Activated naive CD8-positive, alpha-beta T cell treated with anti-CD3 and anti-CD28 coated beads, Interleukin-2, amount 50 U/mL, for 24 hours (primary cell): ENCODE measurements around the gene NSF.

ENCODE experiments used
- ATAC-seq: fragments of 150-1000 bp; cut with Tn5 transposase; one replicate; pipeline ENCODE4 v1.10.0; 2021
- DNase-seq: peaks from one replicate; pipeline ENCODE4 v3.0.0; 2021
- H3K27ac Mint-ChIP-seq: one replicate; pipeline ENCODE4 v1.8.0; 2021; ENCODE audit warnings: mild to moderate bottlenecking, mixed read lengths
- H3K27me3 Mint-ChIP-seq: one replicate; pipeline ENCODE4 v1.8.0; 2021; ENCODE audit warnings: mixed read lengths
- H3K36me3 Mint-ChIP-seq: one replicate; pipeline ENCODE4 v1.8.0; 2021; ENCODE audit warnings: low read depth, mixed read lengths
- H3K4me1 Mint-ChIP-seq: one replicate; pipeline ENCODE4 v1.8.0; 2021; ENCODE audit warnings: mixed read lengths
- H3K4me3 Mint-ChIP-seq: one replicate; pipeline ENCODE4 v1.8.0; 2021; ENCODE audit warnings: mild to moderate bottlenecking, moderate library complexity, mixed read lengths
- H3K9me3 Mint-ChIP-seq: one replicate; pipeline ENCODE4 v1.8.0; 2021; ENCODE audit warnings: mixed read lengths

Gene NSF

DNA sequence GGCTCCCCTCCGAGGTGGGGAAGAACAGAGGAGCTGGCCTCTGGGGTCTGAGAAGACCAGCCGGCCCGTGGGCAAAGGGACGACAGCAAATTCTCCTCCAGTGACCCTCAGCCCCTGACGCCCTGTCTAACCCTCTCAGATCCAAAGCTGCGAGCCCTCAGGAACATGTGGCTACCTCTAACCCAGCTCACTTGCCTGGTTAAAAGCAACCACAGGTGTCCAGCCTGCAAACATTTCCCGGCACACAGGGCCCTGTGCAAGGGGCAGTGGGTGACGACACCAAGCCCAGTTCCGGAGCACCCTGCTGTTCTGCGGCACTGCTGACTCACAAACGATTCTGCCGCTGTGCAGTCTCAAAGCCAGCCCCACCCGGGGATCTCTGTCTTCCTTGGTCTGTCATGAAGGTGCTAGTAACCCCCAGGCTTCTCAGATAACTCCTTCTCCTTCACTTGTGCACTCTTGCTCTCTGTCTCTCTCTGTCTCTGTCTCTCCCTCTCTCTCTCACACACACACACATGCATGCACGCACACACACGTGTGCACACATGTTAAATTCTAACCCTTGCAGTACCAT, 205.0 kb downstream of the NSF start:
- H3K27me3 Mint-ChIP-seq, result peaks cover 17% of the 10 kb centered on the region
- no peak overlapping the region for H3K27ac Mint-ChIP-seq

DNA sequence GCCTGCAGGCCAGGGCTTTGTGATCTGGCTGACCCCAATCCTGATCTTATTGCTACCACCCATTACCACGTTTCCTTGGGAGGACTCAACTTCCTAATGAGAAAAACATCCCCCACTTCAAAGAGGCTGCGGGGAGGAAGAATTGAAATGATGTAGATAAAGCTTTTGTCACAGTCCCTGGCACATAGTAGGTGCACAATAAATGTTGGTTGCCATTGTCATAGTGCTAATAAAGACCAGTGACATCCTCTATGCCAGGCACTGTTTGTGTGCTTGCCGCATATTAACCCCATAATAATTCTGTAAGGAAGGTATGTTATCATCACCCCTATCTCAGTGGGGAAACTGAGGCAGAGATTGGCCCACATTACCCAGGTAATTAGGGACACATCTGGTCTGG, 205.6 kb downstream of the NSF start:
- Mint-ChIP-seq H3K4me3 (no peak overlapping the region), H3K36me3 (no peaks in the 10 kb centered on the region), H3K27me3 (peaks cover 11% of the 10 kb centered on the region), H3K4me1 (no peaks in the 10 kb centered on the region), H3K27ac (no peak overlapping the region), H3K9me3 (no peaks in the 10 kb centered on the region)
- DNase-seq (no peak), ATAC-seq (no peak)

More for the DNA sequence above, 205.0 kb downstream of the NSF start:
- Mint-ChIP-seq H3K36me3 (no peaks in the 10 kb centered on the region), H3K4me3 (no peak overlapping the region), H3K9me3 (no peaks in the 10 kb centered on the region), H3K4me1 (no peaks in the 10 kb centered on the region)
- no peak for DNase-seq
- no peak for ATAC-seq

DNA sequence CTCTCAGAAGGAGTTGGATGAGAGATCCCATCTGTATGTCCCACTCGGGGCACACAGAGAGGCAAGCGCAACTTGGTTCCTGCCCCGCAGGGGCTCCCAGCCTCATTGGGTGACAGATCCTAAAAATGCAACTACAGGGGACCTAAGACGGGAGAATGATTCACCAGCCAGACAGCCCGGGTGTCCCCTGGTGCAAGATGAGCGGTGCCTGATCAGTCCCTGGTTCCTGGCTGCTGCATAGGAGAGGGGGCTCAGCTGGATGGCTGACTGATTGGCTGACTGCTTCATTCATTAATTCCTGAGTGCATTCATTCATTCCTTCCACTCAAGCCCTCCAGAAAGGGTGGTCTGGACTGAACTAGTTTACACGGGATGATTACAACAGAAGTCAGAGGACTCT, 206.1 kb downstream of the NSF start:
- Mint-ChIP-seq H3K36me3 (no peaks in the 10 kb centered on the region), H3K4me3 (no peak overlapping the region), H3K27ac (no peak overlapping the region), H3K4me1 (no peaks in the 10 kb centered on the region), H3K9me3 (no peaks in the 10 kb centered on the region), H3K27me3 (peaks cover 9% of the 10 kb centered on the region)
- ATAC-seq (no peak), DNase-seq (no peak)

DNA sequence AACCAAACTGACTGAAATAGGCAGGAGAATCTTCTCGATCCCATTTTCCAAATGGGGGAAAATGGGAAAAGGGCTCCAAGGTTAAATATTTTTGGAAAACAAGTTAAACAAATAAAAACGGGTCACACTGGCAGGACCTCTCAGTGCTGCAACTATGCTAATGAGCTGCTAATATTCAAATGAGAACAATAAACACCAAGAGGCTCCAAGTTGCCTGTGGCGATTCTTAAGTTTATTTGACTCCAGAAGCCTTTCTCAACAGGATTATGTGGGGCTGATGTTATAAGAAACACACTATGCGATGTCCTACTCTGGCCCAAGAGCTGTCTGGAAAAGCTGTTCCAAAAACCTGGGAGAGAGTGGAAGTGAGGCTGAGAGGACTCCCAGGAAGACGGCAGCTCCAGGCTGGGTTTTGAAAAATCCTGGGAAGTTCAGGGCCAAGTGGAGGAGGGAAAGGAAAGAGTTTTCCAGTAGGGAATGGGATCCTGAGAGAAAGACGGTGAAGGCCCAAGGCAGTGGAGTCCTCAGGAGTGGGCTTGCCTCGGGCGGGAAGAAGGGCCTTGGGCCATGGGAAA, 206.6 kb downstream of the NSF start:
- Mint-ChIP-seq H3K27me3 (peaks cover 6% of the 10 kb centered on the region), H3K36me3 (no peaks in the 10 kb centered on the region), H3K4me1 (no peaks in the 10 kb centered on the region), H3K4me3 (no peak overlapping the region), H3K27ac (no peak overlapping the region), H3K9me3 (no peaks in the 10 kb centered on the region)
- ATAC-seq (no peak), DNase-seq (no peak)

DNA sequence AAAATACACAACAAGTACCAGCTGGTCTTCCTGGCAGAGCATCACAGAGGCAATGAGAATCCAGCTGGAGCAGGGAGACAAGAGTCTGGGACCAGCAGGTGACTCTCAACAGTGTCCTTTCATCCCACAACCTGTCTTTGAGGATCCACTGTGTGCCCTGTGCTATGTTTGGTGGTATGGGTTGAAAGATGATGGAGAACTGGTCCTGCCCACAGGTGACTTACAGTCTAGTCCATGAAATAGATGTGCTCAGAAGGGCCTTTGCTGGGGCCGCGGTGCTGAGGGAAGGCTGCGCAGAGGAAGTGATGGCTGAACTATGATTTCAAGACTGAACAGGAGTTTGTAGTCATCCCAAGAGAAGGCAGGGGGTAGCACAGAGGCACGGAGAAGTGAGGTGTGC, 210.1 kb downstream of the NSF start:
- DNase-seq, result no peak
- Mint-ChIP-seq H3K9me3 (no peaks in the 10 kb centered on the region), H3K36me3 (no peaks in the 10 kb centered on the region), H3K27me3 (peaks cover 4% of the 10 kb centered on the region), H3K4me1 (no peaks in the 10 kb centered on the region), H3K27ac (no peak overlapping the region), H3K4me3 (no peak overlapping the region)
- no peak for ATAC-seq

DNA sequence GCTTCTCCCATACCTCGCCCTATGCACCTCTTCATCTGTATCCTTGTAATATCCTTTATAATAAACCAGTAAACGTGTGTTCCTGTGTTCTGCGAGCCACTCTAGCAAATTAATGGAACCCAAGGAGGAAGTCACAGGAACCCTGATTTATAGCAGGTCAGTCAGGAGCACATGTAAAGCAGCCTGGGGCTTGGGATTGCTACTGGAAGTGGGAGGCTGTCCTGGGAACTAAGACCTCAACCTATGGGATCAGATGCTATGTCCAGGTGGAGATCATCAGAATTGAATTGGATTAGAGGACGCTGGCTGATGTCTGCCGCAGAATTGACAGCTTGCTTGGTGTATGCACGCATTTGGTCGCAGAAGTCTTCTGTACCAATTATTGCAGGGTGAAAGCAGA, 212.3 kb downstream of the NSF start:
- no peak overlapping the region for H3K4me3 Mint-ChIP-seq
- H3K27me3 Mint-ChIP-seq, result peaks cover 1% of the 10 kb centered on the region
- DNase-seq, result no peak
- H3K27ac Mint-ChIP-seq, result no peak overlapping the region
- H3K4me1 Mint-ChIP-seq, result no peaks in the 10 kb centered on the region
- no peaks in the 10 kb centered on the region for H3K9me3 Mint-ChIP-seq
- no peak for ATAC-seq
- no peaks in the 10 kb centered on the region for H3K36me3 Mint-ChIP-seq

DNA sequence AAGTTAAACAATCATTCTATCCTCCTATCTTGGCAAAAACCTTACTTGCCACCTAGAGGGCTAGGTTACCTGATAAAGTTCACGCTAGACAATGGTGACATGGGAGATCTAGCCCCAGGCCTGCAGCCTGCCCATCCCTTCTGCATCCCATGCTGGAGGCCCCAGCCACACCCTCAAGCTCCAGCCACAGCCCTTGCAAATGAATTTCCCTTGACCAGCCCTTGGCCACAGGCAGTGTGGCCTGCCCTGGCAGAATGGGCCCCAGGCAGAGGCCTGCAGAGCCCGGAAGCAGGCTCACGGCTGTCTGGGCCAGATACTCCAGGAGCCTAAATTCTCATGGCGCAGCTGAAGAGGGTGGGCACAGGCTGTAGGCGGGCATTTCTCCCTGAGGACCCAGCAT, 213.1 kb downstream of the NSF start:
- DNase-seq, result no peak

DNA sequence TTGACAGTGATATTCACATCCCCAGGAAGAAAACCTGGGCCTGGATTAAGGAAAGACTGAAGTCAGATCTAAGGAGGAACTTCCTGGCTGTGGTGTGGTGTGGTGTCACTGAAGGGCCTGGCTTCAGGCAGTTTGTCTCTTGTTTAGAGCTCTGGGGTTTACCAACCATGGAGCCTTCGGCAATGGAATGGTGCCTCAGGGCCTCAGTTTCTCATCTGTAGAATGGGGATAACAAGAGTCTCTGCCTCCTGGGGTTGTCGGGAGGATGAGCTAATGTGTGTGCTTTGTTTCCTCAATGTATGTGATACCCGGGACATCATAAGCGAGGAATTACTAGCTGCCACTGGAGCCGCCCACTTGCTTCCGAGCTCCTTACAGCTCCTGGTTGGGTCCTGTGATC, 215.3 kb downstream of the NSF start:
- DNase-seq (no peak), ATAC-seq (no peak)
- H3K4me1 Mint-ChIP-seq, result no peaks in the 10 kb centered on the region
- no peak overlapping the region for H3K4me3 Mint-ChIP-seq
- H3K27ac Mint-ChIP-seq, result no peak overlapping the region
- H3K36me3 Mint-ChIP-seq, result no peaks in the 10 kb centered on the region
- H3K9me3 Mint-ChIP-seq, result no peaks in the 10 kb centered on the region
- H3K27me3 Mint-ChIP-seq, result peaks cover 1% of the 10 kb centered on the region

More for the DNA sequence above, 213.1 kb downstream of the NSF start:
- H3K27ac Mint-ChIP-seq, result no peak overlapping the region
- H3K9me3 Mint-ChIP-seq, result no peaks in the 10 kb centered on the region
- no peaks in the 10 kb centered on the region for H3K36me3 Mint-ChIP-seq
- no peak overlapping the region for H3K4me3 Mint-ChIP-seq
- ATAC-seq, result no peak
- peaks cover 1% of the 10 kb centered on the region for H3K27me3 Mint-ChIP-seq
- no peaks in the 10 kb centered on the region for H3K4me1 Mint-ChIP-seq
